HFF-Myc (cell line): ENCODE data around the gene LRSAM1.
"Not testable (repeated sequence)": the region's sequence is repeated elsewhere in the genome, so short reads cannot be mapped to it uniquely, and the experiment has no call there.

Experiments
- DNase-seq: peaks from one replicate; pipeline ENCODE4 v3.0.0-alpha.2; 2011; ENCODE audit warnings: low read depth; ENCODE audit errors: extremely low read depth
- H3K4me3 ChIP-seq: replicated peaks from 2 replicates; pipeline ENCODE4 v1.5.1; 2011; ENCODE audit warnings: low read depth, mild to moderate bottlenecking, control low read depth, low read length
- TF ChIP-seq, protein P1 (sequence below): IDR thresholded peaks from 2 replicates; pipeline ENCODE4 v1.5.1; 2012; ENCODE audit warnings: mild to moderate bottlenecking, low read depth, low read length, control low read depth; ENCODE audit errors: missing control alignments

The LRSAM1 gene

DNA sequence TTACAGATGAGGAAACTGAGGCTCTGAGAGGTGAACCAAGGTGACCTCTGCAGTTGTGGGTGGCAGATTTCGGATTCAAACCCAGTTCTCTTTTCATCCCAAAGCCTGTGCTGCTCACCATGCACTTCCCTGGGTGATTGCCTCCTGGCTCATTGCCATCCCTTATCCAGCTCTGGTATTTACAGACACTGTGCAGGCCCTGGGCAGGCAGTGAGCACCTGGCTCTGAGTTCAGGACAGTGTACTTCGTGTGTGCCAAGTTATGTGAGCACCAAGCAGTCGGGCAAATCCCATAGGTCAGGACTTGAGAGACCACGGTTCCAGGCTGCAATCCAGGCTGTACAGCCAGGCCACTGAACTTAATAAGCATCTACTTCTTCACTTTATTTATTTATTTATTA is 1.4 kb downstream of the LRSAM1 start:
- peak overlapping the region; percentile 100 for H3K4me3 ChIP-seq
- TF ChIP-seq, protein P1, sequence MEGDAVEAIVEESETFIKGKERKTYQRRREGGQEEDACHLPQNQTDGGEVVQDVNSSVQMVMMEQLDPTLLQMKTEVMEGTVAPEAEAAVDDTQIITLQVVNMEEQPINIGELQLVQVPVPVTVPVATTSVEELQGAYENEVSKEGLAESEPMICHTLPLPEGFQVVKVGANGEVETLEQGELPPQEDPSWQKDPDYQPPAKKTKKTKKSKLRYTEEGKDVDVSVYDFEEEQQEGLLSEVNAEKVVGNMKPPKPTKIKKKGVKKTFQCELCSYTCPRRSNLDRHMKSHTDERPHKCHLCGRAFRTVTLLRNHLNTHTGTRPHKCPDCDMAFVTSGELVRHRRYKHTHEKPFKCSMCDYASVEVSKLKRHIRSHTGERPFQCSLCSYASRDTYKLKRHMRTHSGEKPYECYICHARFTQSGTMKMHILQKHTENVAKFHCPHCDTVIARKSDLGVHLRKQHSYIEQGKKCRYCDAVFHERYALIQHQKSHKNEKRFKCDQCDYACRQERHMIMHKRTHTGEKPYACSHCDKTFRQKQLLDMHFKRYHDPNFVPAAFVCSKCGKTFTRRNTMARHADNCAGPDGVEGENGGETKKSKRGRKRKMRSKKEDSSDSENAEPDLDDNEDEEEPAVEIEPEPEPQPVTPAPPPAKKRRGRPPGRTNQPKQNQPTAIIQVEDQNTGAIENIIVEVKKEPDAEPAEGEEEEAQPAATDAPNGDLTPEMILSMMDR = no peak
- DNase-seq = no peak

DNA sequence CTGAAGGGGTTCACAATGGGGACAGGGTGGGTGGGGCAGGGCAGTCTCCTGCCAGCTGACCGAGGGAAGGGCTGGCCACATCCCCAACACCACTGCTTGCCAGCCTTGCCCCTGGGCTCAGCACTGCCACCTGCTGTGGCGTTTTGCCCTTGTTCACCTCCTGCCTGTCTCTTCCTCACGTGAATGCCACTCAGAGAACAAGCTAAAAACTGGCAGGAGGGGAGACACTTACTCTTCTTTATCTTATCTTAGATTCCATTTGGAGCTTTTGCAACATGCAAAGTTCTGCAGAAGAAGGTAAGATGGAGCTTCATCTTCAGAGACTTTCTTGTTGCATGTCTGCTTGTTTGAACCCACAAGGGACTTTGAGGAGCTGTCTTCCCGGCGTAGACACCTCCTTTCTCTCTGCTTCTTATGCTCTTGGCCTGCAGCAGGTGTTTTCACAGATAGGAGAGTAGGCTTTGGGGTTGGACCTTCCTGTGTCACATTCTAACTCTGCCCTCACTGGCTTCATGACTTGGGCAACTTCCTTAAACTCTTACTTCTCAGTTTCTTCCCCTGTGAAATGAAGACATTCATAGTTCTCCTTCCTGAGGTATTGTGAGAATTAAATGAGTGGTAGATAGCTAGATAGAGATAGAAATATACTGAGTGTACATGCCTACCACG is 4.1 kb downstream of the LRSAM1 start:
- DNase-seq = no peak
- TF ChIP-seq, protein P1 = peak; percentile 23
- H3K4me3 ChIP-seq = no peak overlapping the region

DNA sequence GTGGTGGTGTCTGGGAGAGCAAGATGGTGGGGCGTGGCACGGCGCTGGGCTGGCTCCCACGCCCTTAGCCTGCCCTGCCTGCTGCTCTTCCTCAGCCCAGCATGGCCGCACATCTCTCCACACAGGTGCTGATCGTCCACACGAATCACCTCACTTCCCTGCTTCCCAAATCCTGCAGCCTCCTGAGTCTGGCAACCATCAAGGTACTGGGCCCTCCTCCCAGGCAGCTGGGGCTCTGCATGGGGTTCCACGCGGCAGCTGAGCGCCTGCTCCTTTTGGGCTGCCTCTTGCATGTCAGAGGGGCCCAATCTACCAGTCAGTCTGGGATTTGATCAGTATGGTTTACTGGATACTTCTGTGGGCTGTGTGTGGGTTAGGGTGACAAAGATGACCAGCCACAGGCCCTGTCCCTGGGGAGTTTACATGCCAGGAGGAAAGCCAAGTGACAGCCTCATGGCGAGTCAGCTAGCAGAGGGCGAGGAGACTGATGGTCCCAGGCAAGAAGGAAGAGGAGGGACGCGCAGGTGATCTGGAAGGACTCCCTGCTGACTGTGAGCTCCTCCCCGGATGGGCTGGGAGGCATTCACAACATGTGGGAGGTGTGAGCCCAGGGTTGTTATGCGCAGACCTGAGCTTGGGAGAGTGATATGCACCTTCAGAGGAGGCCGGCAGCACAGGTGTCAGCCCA is 6.0 kb downstream of the LRSAM1 start:
- DNase-seq = no peak
- H3K4me3 ChIP-seq = no peak overlapping the region
- TF ChIP-seq, protein P1 = no peak

DNA sequence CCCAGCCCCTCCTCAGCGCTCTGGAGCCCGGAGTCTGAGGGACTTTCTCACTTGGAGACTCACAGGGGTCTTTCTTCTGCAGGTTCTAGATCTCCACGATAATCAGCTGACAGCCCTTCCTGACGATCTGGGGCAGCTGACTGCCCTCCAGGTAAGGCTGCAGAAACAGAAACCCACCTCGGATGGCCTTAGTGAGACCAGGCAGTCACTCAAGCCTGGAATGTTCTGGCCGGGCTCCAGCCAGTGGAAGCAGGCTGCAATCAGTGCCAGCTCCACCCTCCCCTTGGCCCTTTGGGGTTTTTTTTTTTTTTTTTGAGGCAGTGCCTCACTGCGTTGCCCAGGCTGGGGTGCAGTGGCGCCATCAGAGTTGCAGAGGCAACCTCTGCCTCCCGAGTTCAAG is 7.6 kb downstream of the LRSAM1 start:
- no peak overlapping the region for H3K4me3 ChIP-seq
- no peak for DNase-seq
- TF ChIP-seq, protein P1 = no peak

DNA sequence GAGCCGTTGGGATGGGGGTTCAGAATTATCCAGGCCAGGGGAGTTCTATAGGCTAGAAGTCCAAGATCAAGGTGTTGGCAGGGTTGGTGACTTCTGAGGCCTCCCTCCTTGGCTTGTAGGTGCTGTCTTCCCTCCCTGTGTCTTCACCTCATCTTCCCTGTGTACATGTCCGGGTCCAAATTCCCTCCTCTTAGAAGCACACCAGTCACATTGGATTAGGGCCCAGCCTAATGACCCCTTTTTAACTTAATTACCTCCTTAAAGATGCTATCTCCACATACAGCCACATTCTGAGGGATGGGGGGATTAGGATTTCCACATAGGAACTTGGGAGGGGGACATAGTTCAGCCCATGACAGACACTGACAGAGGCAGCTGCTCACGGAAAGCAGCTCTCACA is 12.1 kb downstream of the LRSAM1 start:
- no peak for DNase-seq
- TF ChIP-seq, protein P1 = no peak
- no peak overlapping the region for H3K4me3 ChIP-seq

GRCh38 chr9:127463911-127464310 is 12.6 kb downstream of the LRSAM1 start:
- no peak for DNase-seq
- H3K4me3 ChIP-seq = no peak overlapping the region
- TF ChIP-seq, protein P1 = no peak

DNA sequence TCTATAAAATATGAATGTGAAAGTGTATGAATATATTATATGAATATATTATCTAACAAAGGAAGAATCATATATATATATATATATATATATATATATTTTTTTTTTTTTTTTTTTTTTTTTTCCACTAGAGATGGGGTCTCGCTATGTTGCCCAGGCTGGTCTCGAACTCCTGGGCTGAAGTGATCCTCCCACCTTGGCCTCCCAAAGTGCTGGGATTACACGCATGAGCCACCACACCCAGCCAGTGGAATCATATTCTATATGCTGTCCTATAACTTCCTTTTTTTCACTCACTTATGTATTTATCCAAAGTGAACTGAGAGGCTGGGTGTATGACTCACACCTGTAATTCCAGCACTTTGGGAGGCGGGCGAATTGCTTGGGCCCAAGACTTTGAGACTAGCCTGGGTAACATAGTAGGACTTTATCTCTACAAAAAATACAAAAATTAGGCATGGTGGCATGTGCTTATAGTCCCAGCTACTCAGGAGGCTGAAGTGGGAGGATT is 15.2 kb downstream of the LRSAM1 start:
- not testable (repeated sequence) for H3K4me3 ChIP-seq, DNase-seq
